HG03066 (cell line): ENCODE results near the gene RLIM.
"Not testable (repeated sequence)": the region's sequence is repeated elsewhere in the genome, so short reads cannot be mapped to it uniquely, and the experiment has no call there.

ENCODE experiments used
- ATAC-seq: cut with Tn5 transposase; IDR thresholded peaks from one replicate; pipeline ENCODE4 v1.9.1; 2021; ENCODE audit warnings: low read depth; ENCODE audit not compliant: unreplicated experiment

Gene RLIM

GRCh38 chrX:74614093-74614909 lies at the start of gene RLIM:
RLIM (minus strand) TSS chrX:74614624; CDS start chrX:74595977, 18,647 bp downstream.
- peak; percentile 95 for ATAC-seq

GRCh38 chrX:74656079-74656745 lies 41.8 kb upstream of the RLIM start:
- no peak for ATAC-seq

- ATAC-seq, result not testable (repeated sequence)
These were observed 40.5 kb upstream of the RLIM start for GRCh38 chrX:74654953-74655352.

DNA sequence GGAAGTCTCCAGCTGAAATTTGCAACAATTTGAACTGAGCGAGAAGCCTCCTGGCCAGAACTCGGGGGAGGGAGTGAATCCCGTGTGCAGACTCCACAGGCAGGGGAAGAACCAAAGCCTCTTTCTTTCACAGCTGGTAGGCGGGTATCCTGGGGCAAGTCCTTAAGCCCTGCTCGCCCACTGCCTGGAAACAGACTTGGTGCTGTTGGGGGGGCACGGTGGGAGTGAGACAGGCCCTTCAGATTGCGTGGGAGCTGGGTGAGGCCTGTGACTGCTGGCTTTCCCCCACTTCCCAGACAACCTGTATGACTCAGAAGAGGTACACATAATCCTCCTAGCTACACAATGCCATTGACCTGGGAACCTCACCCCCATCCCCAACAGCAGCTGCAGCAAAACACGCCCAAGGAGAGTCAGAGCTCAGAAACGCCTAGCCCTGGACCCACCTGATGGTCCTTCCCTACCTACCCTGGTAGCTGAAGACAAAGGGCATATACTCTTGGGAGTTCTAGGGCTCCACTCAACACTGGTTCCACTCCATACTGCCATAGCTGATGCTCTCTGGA lies 22.4 kb upstream of the RLIM start:
- ATAC-seq, result no peak

- no peak for ATAC-seq
These were observed 893 bp downstream of the RLIM start for GRCh38 chrX:74613370-74614092.

DNA sequence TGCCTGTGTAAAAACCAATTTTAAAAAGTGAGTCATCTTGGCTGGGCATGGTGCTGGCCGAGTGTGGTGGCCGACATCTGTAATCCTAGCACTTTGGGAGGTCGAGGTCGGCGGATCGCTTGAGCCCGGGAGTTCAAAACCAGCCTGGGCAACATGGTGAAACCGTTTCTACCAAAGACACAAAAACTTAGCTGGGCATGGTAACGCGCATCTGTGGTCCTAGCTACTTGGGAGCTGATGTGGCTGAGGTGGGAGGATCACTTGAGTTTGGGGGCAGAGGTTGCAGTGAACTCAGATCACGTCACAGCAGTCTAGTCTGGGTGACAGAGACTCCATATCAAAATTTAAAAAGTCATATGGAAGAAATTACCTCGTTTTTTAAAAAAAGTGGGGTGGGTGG lies 7.6 kb downstream of the RLIM start:
- ATAC-seq, result no peak

DNA sequence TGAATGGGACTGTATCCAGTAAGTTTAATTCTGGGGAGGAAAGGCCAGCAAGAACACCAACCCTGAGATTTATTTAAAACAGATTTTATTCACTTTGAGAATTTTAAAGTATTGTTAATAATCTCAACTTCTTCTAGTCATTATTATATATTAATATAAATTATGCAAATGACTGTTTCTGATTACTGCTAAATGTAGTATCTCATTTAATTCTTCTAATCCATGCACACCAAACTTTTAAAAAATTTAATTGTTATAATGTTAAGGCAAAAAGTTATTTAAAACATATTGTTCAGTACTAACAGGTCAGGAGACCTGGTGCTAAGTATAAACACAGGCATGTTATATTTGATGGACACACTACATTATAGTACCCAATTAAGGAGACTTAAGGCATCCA lies 8.1 kb downstream of the RLIM start:
- no peak for ATAC-seq

DNA sequence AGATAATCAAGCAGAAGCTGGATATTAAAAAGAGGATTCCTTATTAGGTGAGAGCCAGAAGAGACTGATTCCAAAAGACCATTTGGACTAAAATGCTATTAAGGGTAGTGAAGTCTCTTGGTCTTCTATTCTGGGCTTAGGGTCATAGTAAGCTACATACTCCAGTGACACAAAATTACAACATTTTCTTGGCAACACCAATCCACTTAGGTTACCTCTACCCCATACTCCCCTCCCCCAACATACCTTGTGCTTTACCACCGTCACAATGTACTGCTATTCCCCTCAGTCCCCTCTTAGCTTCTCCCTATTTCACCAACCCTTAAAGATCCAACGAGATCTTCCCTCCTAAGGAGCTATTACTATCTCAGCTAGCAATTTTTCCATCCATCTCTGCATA lies 11.4 kb downstream of the RLIM start:
- ATAC-seq, result no peak

DNA sequence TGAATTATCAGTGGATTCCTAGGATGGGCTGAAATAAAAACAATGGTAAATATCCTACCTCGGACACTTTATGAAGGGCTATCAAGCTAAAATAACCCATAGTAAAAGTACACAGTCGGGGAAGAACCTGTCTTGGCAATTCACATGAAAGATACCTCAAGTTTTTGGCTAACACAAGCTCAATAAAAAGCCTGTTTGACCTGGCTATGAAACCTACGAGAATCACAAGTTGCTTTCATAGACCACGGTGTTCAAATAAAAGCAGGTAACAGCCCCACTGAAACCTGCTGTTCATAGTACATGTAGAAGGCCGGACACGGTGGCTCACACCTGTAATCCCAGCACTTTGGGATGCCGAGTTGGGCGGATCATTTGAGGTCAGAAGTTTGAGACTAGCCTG lies 12.3 kb downstream of the RLIM start:
- no peak for ATAC-seq

DNA sequence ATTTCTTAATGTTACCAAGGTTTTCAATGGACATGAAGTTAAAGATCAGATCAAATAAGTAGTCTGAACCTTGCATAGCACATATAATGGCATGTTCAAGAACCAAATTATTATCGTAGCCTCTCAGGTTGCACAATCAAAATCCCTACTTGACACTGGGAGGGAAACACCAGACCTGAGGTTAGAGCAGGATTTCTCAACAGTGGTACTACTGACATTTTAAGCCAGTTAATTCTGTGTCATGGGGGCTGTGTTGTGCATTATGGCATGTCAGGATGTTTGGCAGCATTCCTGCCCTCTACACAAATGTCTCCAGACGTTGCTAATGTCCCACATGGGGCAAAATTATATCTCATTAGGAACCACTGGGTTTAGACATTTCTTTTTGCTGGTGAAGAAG lies 20.8 kb downstream of the RLIM start:
- no peak for ATAC-seq

- no peak for ATAC-seq
These were observed 28.7 kb downstream of the RLIM start for GRCh38 chrX:74585766-74586165.

- no peak for ATAC-seq
These were observed 34.7 kb downstream of the RLIM start for GRCh38 chrX:74579597-74580198.

DNA sequence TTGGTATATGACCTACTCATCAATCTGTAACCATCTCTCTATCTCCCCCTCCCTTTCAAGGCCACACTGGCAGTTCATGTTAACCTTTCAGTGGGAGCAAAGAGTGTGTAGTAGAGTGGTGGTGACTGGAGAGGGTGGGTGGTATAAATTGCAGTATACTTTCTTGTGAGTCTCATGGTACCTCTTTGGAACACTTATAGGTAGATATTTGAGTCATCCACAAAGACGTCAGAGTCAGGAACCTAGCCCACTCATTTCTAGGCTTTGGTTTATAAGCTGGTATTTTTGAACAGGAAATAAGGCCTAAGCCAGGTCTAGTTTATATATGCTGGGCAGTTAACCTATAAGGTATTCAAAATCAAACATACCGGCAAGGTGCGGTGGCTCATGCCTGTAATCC lies 36.3 kb downstream of the RLIM start:
- ATAC-seq, result no peak

DNA sequence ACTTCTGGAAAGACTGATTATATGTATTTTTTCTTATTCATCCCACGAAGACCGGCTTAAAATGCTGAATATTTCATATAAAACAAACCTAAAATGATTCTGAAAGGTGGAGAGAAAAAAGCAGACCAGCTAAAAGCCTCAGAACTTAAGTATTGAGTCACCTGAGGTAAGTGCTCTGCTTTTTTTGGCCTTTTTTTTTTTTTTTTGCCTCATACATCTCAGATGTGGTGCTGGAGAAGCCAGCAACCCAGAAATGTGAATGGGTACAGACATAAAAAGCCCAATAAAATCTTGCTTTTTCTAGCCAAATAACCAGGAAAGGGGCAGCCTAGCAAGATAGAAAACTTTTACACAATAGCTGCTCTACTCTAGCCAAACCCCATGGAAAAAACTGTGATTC lies 57.0 kb downstream of the RLIM start:
- no peak for ATAC-seq

- no peak for ATAC-seq
These were observed 62.5 kb downstream of the RLIM start for GRCh38 chrX:74551934-74552333.

GRCh38 chrX:74550295-74550802 lies 64.1 kb downstream of the RLIM start:
- peak; percentile 78 for ATAC-seq

DNA sequence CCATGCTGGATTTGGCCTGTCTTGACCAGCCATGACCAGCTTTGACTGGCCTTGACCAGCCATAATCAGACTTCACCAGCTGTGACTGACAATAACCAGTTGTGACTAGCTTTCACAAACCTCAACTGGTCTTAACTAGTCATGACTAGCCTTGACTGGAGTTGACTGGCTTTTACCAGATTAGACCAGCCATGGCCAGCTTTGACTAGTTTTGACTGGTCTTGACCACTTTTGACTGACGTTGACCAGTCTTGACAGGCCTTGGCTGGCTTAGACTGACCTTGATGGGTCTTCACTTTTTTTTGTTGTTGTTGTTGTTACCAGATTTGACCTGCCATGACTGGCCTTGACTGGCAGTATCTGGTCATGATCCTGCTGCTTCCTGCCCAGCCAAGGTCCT lies 67.4 kb downstream of the RLIM start:
- ATAC-seq, result no peak

DNA sequence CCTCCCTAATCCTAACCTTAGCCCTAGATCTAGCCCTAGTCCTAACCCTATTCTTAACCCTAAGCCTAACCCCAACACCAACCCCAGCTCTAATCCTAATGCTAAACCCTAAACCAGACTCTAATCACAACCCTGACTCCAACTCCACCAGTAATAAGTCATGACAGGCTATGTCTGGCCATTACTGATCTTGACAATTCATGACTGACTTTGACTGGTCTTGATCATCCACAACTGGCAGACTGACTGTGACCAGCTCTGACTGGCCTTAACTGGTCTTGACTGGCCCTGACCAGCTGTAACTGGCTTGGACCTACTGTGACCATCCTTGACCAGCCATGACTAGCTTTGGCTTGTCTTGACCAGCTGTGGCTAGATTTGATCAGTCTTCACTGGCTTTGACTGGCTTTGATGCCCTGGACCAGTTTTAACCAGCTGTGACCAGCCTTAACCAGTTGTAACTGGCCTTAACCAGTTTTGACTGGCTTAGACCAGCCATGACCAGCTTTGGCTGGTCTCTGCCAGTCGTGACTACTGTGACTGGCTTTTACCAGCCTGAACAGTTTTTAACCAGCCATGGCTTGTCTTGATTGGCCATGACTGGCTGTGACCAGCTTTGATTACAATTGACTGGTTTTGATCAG lies 68.4 kb downstream of the RLIM start:
- no peak for ATAC-seq

DNA sequence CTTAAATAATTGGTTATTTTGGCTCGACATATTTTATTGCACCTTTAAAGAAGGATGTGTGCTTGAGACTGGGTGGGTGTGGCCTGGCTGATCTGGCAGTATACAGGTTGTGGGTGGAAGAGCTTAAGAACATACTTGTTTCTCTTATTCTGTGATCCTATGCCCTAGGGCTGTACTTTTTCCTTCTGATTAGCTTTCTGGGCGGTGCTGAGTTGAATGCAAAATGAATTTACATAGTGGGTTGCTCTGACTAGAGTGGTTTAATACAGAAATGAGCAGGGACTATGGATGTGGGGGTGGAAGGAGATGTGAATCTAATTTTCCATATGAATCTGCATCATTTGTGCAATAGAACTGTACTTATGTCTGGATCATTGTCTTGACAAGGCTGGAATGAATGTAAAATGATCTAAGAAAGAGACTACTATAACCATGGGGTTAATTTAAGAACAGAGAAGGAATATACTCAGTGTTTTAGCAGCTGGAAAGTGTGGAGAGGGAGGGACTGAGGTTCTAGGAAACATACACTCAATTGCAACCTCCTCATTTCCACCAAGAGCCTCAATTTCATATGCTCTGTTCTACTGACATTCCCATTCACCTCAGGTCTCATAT lies 73.7 kb downstream of the RLIM start:
- no peak for ATAC-seq
